ENCODE results near the gene ST14. TPM values are rescaled to one million over a fixed set of nuclear protein-coding genes. Genes with fewer than 3 reads are reported as not detected.
A peak's percentile ranks its signal among the peaks of the same experiment; 100 is the strongest.

ST14 gene
- total RNA-seq, 2 donors from 2014 or later = 537 to 604 TPM

- H3K9ac ChIP-seq (ENCODE audit: low read depth in 2 of 2, low read length in 2 of 2) = peak overlapping the region in 1 of 2 donors; percentile 21
- peaks cover 4% of the 10 kb centered on the region for H3K36me3 ChIP-seq
- no peaks in the 10 kb centered on the region for H3K27me3 ChIP-seq
- intact Hi-C loops (cut with DNase I) = no loop called here
- TF ChIP-seq, protein P1, sequence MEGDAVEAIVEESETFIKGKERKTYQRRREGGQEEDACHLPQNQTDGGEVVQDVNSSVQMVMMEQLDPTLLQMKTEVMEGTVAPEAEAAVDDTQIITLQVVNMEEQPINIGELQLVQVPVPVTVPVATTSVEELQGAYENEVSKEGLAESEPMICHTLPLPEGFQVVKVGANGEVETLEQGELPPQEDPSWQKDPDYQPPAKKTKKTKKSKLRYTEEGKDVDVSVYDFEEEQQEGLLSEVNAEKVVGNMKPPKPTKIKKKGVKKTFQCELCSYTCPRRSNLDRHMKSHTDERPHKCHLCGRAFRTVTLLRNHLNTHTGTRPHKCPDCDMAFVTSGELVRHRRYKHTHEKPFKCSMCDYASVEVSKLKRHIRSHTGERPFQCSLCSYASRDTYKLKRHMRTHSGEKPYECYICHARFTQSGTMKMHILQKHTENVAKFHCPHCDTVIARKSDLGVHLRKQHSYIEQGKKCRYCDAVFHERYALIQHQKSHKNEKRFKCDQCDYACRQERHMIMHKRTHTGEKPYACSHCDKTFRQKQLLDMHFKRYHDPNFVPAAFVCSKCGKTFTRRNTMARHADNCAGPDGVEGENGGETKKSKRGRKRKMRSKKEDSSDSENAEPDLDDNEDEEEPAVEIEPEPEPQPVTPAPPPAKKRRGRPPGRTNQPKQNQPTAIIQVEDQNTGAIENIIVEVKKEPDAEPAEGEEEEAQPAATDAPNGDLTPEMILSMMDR (IDR thresholded peaks at IDR 0.05) = no peak
- peak; percentile 63 for DNase-seq
- H3K9me3 ChIP-seq = no peaks in the 10 kb centered on the region
- H3K4me1 ChIP-seq = no peaks in the 10 kb centered on the region
- no peak overlapping the region for H3K27ac ChIP-seq
- no peak overlapping the region for H3K4me3 ChIP-seq
Observed at GRCh38 chr11:130206141-130206540, 46.6 kb downstream of the ST14 start.

- Histone ChIP-seq H3K9me3 (no peaks in the 10 kb centered on the region), H3K27me3 (no peaks in the 10 kb centered on the region), H3K27ac (no peak overlapping the region), H3K9ac (ENCODE audit: low read depth in 2 of 2, low read length in 2 of 2) (no peak overlapping the region), H3K36me3 (peaks cover 4% of the 10 kb centered on the region), H3K4me3 (no peak overlapping the region), H3K4me1 (no peaks in the 10 kb centered on the region)
- intact Hi-C loops (cut with DNase I) = no loop called here
- TF ChIP-seq, protein P1 (IDR thresholded peaks at IDR 0.05) = no peak
- DNase-seq = peak; percentile 16
Observed at GRCh38 chr11:130208241-130209127, 48.9 kb downstream of the ST14 start.

DNA sequence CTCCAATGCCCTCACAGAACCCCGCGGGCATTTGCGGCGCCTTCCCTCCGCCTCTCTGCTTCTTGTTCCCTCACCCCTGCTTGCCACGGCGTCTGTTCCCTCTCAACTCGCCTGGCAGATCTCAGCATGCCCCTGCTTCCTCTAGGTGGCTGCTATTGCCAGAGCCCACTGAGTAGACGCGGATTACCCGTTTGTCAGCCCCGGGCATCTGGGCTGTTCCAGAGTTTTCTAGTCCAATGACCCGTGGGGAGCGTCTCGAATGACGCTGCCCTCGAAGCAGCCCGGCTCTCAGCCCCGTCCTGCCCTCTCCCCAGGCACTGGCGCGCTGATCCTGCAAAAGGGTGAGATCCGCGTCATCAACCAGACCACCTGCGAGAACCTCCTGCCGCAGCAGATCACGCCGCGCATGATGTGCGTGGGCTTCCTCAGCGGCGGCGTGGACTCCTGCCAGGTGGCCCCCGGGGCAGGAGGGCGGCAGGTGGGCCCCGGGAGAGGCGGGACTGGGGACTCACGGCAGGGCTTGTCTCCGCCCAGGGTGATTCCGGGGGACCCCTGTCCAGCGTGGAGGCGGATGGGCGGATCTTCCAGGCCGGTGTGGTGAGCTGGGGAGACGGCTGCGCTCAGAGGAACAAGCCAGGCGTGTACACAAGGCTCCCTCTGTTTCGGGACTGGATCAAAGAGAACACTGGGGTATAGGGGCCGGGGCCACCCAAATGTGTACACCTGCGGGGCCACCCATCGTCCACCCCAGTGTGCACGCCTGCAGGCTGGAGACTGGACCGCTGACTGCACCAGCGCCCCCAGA lies 49.7 kb downstream of the ST14 start:
- H3K4me3 ChIP-seq = no peak overlapping the region
- no peaks in the 10 kb centered on the region for H3K27me3 ChIP-seq
- no peak overlapping the region for H3K9ac ChIP-seq (ENCODE audit: low read depth in 2 of 2, low read length in 2 of 2)
- H3K27ac ChIP-seq = no peak overlapping the region
- intact Hi-C loops (cut with DNase I) = no loop called here
- no peaks in the 10 kb centered on the region for H3K9me3 ChIP-seq
- peaks cover 4% of the 10 kb centered on the region for H3K36me3 ChIP-seq
- peak; percentile 17 for DNase-seq
- H3K4me1 ChIP-seq = no peaks in the 10 kb centered on the region
- TF ChIP-seq, protein P1 (IDR thresholded peaks at IDR 0.05) = no peak

- Histone ChIP-seq H3K27me3 (no peaks in the 10 kb centered on the region), H3K36me3 (peaks cover 4% of the 10 kb centered on the region), H3K4me3 (no peak overlapping the region), H3K9me3 (no peaks in the 10 kb centered on the region), H3K4me1 (no peaks in the 10 kb centered on the region), H3K27ac (no peak overlapping the region), H3K9ac (ENCODE audit: low read depth in 2 of 2, low read length in 2 of 2) (no peak overlapping the region)
- TF ChIP-seq, protein P1 (IDR thresholded peaks at IDR 0.05) = no peak
- intact Hi-C loops (cut with DNase I) = loop anchor here (5.0 to 10.0 kb wide), 2 partner anchors 217 to 705 kb away; partner anchors contain the start of genes ADAMTS8 and SNX19
- DNase-seq = peak; percentile 17
Observed at GRCh38 chr11:130209954-130210854, 50.6 kb downstream of the ST14 start.

Measured in colonic mucosa (tissue), 4 donors.